Osteocyte (in vitro differentiated cells): ENCODE results near the gene GAK. TPM values are rescaled to one million over a fixed set of nuclear protein-coding genes. Genes with fewer than 3 reads are reported as not detected.
A peak's percentile ranks its signal among the peaks of the same experiment; 100 is the strongest.
"Not testable (repeated sequence)": the region's sequence is repeated elsewhere in the genome, so short reads cannot be mapped to it uniquely, and the experiment has no call there.

ENCODE experiments used
- DNase-seq: peaks from one replicate; pipeline ENCODE4 v3.0.0; 2021; ENCODE audit warnings: mixed read lengths; ENCODE audit not compliant: unreplicated experiment; ENCODE audit errors: extremely low spot score
- H3K27ac Mint-ChIP-seq: one replicate; pipeline ENCODE4 v1.8.0; 2021; ENCODE audit warnings: mild to moderate bottlenecking, mixed read lengths; ENCODE audit not compliant: unreplicated experiment
- H3K27me3 Mint-ChIP-seq: one replicate; pipeline ENCODE4 v1.8.0; 2021; ENCODE audit warnings: mixed read lengths; ENCODE audit not compliant: unreplicated experiment
- H3K36me3 Mint-ChIP-seq: one replicate; pipeline ENCODE4 v1.8.0; 2021; ENCODE audit warnings: mixed read lengths; ENCODE audit not compliant: unreplicated experiment
- H3K4me1 Mint-ChIP-seq: one replicate; pipeline ENCODE4 v1.8.0; 2021; ENCODE audit warnings: mixed read lengths; ENCODE audit not compliant: unreplicated experiment
- H3K4me3 Mint-ChIP-seq: one replicate; pipeline ENCODE4 v1.8.0; 2021; ENCODE audit warnings: mild to moderate bottlenecking, moderate library complexity, mixed read lengths; ENCODE audit not compliant: unreplicated experiment
- H3K9me3 Mint-ChIP-seq: one replicate; pipeline ENCODE4 v1.8.0; 2021; ENCODE audit warnings: mixed read lengths; ENCODE audit not compliant: unreplicated experiment
- long read RNA-seq: library from polyadenylated mRNA; unstranded; transcript quantifications from one replicate; pipeline ENCODE4 v2.0.0, GENCODE V29; 2021
- total RNA-seq: library from RNA; stranded (reverse); gene quantifications from 2 replicates; pipeline ENCODE4 v1.2.1, GENCODE V29; 2021
- TF ChIP-seq, protein P1 (sequence below): fragments of 200-600 bp; sonication (generic); IDR thresholded peaks from 2 replicates; pipeline ENCODE4 v1.5.0; 2021; ENCODE audit warnings: antibody characterized with exemption, mild to moderate bottlenecking, moderate library complexity

GAK gene
- 76.7 and 93.8 TPM in 2 replicates for total RNA-seq
- long read RNA-seq, partial matches to known transcripts = 7 of 12 reads
- long read RNA-seq, other reads (novel, unspliced or antisense) = 5 of 12 reads

DNA sequence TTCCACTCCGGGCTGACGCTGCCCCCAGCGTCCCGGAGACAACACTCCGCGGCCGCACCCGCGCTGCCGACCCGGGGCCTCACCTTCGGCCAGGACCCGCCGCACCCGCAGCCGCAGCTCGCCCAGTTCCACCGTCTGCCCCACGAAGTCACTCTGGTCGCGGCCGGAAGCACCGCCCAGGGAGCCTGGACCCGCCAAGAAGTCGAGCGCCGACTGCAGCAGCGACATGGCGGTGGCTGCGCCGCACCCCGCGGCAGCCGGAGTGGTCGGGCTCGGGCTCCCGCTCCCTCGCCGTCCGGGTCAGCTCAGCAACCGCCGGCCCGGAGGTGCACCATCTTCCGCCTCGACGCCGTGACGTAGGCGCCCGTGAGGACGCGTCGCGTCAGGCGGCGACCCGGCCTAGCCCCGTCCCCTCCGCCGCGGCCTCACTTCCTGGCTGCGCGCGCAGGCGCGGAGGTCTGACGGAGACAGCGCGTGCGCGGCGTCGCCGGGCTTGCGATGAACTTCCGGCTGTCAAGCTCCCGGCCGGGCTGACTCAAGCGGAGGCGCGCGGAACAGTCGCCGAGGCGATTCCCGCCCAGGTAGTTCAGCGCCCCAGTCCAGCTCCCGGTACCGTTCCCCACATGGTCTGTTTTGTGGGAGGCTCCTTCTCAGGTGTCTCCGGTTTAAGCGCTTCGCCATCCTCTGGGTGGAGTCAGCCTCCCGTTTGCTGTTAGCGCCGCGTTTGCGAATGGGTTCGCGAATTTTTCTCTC is at the start of gene GAK, which contains the start of gene TMEM175:
GAK (minus strand) TSS at position 357 of the 753 bp plus-strand sequence; CDS start at position 228, 129 bp downstream.
TMEM175 (plus strand) TSS at position 501 of the 753 bp plus-strand sequence. CDS start 15,280 bp downstream, outside the sequence.
- TF ChIP-seq, protein P1, sequence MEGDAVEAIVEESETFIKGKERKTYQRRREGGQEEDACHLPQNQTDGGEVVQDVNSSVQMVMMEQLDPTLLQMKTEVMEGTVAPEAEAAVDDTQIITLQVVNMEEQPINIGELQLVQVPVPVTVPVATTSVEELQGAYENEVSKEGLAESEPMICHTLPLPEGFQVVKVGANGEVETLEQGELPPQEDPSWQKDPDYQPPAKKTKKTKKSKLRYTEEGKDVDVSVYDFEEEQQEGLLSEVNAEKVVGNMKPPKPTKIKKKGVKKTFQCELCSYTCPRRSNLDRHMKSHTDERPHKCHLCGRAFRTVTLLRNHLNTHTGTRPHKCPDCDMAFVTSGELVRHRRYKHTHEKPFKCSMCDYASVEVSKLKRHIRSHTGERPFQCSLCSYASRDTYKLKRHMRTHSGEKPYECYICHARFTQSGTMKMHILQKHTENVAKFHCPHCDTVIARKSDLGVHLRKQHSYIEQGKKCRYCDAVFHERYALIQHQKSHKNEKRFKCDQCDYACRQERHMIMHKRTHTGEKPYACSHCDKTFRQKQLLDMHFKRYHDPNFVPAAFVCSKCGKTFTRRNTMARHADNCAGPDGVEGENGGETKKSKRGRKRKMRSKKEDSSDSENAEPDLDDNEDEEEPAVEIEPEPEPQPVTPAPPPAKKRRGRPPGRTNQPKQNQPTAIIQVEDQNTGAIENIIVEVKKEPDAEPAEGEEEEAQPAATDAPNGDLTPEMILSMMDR = no peak
- Mint-ChIP-seq H3K27ac (peak within 1 kb of the TSS; percentile 84), H3K27me3 (no peaks in the 10 kb centered on the region), H3K36me3 (no peaks in the 10 kb centered on the region), H3K4me3 (peak within 1 kb of the TSS; percentile 92), H3K9me3 (no peaks in the 10 kb centered on the region), H3K4me1 (peaks cover 28% of the 10 kb centered on the region)
- DNase-seq = peak; percentile 99

DNA sequence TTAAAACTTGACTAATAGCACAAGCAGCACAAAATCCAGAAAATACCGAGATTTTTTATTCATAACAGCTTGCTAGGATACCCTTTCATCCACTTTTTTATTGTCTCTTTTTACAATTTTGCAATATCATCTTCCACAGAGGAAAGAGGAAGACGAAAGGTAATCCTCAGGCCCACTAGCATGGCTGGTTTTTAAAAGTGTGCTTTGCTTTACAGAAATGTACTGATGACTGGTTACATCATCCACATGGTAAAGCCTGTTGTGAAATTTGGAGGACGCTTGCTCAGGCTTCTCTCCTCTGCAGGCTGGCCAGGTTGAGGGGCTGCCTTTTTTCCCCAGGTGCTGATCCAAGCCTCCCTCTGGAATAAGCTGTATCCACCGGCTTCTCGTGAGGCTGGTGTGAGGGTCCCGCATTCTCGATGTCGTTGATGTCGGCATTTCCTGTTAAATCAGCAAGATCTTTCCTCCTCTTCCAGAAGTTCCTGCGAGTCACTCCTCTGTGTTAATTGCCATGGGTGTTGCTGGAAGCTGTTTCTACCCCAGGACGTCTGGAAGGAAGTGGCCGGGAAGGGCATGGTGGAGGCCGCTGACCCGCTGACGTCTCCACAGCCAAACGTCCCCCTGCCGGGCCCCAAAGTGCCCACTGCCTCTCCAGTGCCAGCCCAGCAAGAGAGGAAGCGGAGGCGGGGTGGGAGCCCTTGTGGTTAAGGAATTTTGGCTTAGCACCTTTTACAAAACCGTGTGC is 47.0 kb upstream of the GAK start:
- Mint-ChIP-seq H3K27me3 (no peaks in the 10 kb centered on the region), H3K4me1 (peaks cover 5% of the 10 kb centered on the region), H3K27ac (no peak overlapping the region), H3K9me3 (no peaks in the 10 kb centered on the region), H3K4me3 (no peak overlapping the region), H3K36me3 (no peaks in the 10 kb centered on the region)
- TF ChIP-seq, protein P1 = no peak
- DNase-seq = no peak

DNA sequence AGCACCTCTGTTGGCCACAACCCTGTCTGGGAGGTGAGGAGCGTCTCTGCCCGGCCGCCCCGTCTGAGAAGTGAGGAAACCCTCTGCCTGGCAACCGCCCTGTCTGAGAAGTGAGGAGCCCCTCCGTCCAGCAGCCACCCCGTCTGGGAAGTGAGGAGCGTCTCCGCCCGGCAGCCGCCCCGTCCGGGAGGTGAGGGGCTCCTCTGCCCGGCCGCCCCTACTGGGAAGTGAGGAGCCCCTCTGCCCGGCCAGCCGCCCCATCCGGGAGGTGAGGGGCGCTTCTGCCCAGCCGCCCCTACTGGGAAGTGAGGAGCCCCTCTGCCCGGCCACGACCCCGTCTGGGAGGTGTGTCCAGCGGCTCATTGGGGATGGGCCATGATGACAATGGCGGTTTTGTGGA is 43.9 kb upstream of the GAK start:
- not testable (repeated sequence) for H3K27ac Mint-ChIP-seq, H3K4me3 Mint-ChIP-seq, H3K27me3 Mint-ChIP-seq, H3K36me3 Mint-ChIP-seq, H3K9me3 Mint-ChIP-seq, DNase-seq
- H3K4me1 Mint-ChIP-seq = peaks cover 11% of the 10 kb centered on the region

DNA sequence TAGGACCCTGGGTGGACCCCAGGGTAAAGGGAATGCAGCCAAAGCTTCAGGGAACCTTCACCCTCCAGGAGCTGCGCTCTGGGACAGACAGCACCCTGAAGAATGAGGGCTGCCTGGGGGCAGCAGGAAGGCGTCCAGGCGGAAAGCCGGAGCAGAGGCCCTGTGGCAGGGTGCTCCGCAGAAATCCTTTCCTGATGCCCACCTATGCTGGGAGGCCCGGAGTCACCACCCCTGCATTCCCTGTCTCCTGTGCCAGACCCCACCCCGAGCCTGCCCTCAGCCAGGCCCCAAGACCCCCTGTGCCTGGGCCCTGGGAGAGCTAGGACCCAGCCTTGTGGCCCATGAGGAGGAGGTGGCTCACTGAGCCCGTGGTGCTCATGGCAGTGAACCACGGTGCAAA is 42.6 kb upstream of the GAK start:
- H3K36me3 Mint-ChIP-seq = no peaks in the 10 kb centered on the region
- H3K27me3 Mint-ChIP-seq = no peaks in the 10 kb centered on the region
- peaks cover 11% of the 10 kb centered on the region for H3K4me1 Mint-ChIP-seq
- H3K4me3 Mint-ChIP-seq = no peak overlapping the region
- TF ChIP-seq, protein P1 = no peak
- no peak for DNase-seq
- no peaks in the 10 kb centered on the region for H3K9me3 Mint-ChIP-seq
- H3K27ac Mint-ChIP-seq = no peak overlapping the region

DNA sequence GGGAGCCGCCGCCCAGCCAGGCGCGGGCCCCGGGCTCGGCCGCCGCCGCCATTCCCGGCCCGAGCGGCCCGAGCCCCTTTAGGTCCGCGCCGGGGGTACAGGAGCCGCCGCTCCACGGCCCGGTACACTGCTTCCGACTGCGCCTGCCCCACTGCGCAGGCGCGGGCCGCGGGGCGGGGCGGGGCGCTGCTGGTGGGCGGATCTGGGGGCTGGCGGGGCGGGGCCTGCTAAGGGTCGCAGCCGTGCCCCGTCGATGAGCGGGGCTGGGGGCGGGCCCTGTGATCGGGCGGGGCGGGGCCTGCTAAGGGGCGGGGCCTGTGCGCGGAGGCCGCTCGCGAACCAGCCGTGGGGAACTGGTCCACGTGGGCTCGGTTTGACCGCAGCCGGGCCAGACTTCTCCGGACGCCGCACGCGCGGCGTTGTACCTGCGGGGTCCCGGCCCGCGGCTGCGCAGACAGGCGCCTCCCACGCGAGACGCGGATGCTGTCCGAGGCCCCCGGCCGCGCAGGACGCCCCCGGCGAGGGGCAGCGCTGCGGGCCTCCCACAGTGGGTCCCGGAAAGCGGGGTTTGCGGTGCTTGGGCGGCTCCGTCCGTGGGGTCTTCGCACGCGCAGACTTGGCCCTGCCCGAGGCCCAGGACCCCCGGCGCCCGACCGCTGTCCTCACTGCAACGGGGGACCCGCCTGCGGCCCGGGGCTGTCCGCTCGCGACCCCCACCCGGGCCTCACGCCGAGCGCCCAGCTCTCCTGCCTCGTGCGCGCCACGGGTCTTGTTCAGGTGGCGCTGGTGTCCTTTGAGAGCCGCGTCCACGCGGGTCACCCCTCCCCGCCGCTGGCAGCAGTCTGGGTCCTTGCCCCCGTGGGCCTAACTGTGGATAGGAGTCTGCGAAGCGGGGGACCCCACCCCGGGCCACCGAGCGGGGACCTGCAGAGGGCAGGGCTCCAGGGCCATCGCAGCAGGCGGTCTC is 41.6 kb upstream of the GAK start, which contains the start of gene DGKQ:
DGKQ (minus strand) TSS at position 139 of the 967 bp plus-strand sequence; CDS start at position 52, 87 bp downstream.
- no peaks in the 10 kb centered on the region for H3K27me3 Mint-ChIP-seq
- no peak within 1 kb of the TSS for H3K27ac Mint-ChIP-seq
- no peaks in the 10 kb centered on the region for H3K36me3 Mint-ChIP-seq
- TF ChIP-seq, protein P1 = no peak
- peaks cover 7% of the 10 kb centered on the region for H3K4me1 Mint-ChIP-seq
- no peaks in the 10 kb centered on the region for H3K9me3 Mint-ChIP-seq
- DNase-seq = peak; percentile 96
- peak within 1 kb of the TSS; percentile 67 for H3K4me3 Mint-ChIP-seq
